ENCODE measurements around the gene ST3GAL5. TPM values are rescaled to one million over a fixed set of nuclear protein-coding genes. Genes with fewer than 3 reads are reported as not detected.

The ST3GAL5 gene
- total RNA-seq, 2 experiments from 2014 or later = 43.4 to 46.7 TPM

DNA sequence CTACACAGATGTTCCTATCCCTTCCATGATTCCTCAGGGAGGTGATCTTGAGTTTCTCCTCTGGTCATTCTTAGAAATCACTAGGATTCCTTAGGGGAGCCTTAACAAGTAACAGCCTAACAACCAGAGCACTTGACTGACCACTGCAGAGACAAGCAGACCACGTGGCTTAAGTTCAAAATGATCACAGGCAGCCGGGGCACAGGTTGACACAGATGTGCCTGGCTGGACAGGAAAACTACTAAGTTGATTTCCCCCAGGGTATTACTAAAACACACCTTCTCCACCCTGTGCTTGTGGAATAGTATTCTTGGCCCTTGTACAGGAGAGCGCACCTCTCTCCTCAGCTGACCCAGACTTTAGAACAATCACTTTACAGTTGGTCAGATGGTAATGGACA is 29.9 kb downstream of the ST3GAL5 start:
- CTCF ChIA-PET = interaction anchor here (2.0 kb wide), 1 partner anchor 31 kb away, joined by 14 read pairs; no protein-coding TSS in a partner anchor
- Mint-ChIP-seq H3K36me3 (ENCODE audit: low read depth) (peaks cover 78% of the 10 kb centered on the region), H3K27me3 (ENCODE audit: low read depth) (no peaks in the 10 kb centered on the region), H3K9me3 (ENCODE audit: insufficient read depth) (peaks cover 8% of the 10 kb centered on the region), H3K27ac (no peak overlapping the region), H3K4me3 (no peak overlapping the region), H3K4me1 (ENCODE audit: low read depth) (peaks cover 58% of the 10 kb centered on the region)
- POLR2A ChIA-PET = no interaction called here
- ATAC-seq (no peak), DNase-seq (no peak)

DNA sequence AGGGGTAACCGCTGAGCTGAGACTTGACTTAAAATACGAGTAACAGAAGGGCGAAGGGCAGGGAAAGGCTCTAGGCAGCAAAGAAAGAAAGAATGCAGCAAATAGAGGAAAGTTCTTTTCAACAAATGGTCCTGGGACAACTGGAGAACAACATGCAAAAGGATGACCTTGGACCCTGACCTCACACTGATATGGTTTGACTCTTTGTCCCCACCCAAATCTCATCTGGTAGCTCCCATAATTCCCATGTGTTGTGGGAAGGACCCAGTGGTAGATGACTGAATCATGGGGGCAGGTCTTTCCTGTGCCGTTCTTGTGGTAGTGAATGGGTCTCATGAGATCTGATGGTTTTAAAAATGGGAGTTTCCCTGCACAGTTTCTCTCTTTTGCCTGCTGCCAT is 33.9 kb downstream of the ST3GAL5 start:
- Mint-ChIP-seq H3K27ac (peak overlapping the region; percentile 100), H3K27me3 (ENCODE audit: low read depth) (no peaks in the 10 kb centered on the region), H3K36me3 (ENCODE audit: low read depth) (peaks cover 83% of the 10 kb centered on the region), H3K4me1 (ENCODE audit: low read depth) (peaks cover 60% of the 10 kb centered on the region), H3K9me3 (ENCODE audit: insufficient read depth) (peaks cover 8% of the 10 kb centered on the region), H3K4me3 (peak overlapping the region; percentile 17)
- ChIA-PET CTCF (interaction anchor here (0.9 to 8.3 kb wide), 7 partner anchors 14 to 251 kb away, joined by 3 to 80 read pairs (median 5); partner anchors contain the start of genes POLR1A, PTCD3 and ST3GAL5), POLR2A (interaction anchor here (0.6 to 1.5 kb wide), 3 partner anchors 35 to 321 kb away, joined by 3 to 5 read pairs (median 4); partner anchors contain the start of genes POLR1A and PTCD3)
- ATAC-seq (no peak), DNase-seq (no peak)

DNA sequence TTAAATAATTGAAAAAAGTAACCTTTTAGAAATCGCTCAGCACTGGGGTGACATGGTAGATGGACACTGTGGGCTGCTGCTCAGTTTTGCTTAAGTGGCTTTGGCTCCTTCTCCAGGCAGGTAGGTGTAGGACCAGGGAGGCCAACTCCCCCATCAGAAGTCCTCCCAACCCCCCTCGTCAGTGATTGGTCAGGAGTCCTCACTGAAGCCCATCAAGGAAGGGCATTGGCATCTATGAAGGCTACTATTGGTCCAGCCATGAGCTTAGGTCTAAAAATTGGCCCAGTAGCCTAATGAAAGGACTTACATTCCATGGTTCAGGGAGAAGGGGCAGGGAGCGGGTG is 34.7 kb downstream of the ST3GAL5 start:
- H3K4me3 Mint-ChIP-seq = peak overlapping the region; percentile 83
- peaks cover 8% of the 10 kb centered on the region for H3K9me3 Mint-ChIP-seq (ENCODE audit: insufficient read depth)
- peak; percentile 49 for DNase-seq
- CTCF ChIA-PET = interaction anchor here (0.9 to 8.3 kb wide), 12 partner anchors 9 to 252 kb away, joined by 3 to 80 read pairs (median 4); partner anchors contain the start of genes POLR1A, PTCD3 and ST3GAL5
- POLR2A ChIA-PET = interaction anchor here (0.6 to 2.0 kb wide), 11 partner anchors 9 to 322 kb away, joined by 3 to 13 read pairs (median 5); partner anchors contain the start of genes POLR1A, PTCD3 and ST3GAL5
- peak overlapping the region; percentile 100 for H3K27ac Mint-ChIP-seq
- H3K4me1 Mint-ChIP-seq (ENCODE audit: low read depth) = peaks cover 59% of the 10 kb centered on the region
- H3K27me3 Mint-ChIP-seq (ENCODE audit: low read depth) = no peaks in the 10 kb centered on the region
- ATAC-seq = peak; percentile 30
- peaks cover 82% of the 10 kb centered on the region for H3K36me3 Mint-ChIP-seq (ENCODE audit: low read depth)

DNA sequence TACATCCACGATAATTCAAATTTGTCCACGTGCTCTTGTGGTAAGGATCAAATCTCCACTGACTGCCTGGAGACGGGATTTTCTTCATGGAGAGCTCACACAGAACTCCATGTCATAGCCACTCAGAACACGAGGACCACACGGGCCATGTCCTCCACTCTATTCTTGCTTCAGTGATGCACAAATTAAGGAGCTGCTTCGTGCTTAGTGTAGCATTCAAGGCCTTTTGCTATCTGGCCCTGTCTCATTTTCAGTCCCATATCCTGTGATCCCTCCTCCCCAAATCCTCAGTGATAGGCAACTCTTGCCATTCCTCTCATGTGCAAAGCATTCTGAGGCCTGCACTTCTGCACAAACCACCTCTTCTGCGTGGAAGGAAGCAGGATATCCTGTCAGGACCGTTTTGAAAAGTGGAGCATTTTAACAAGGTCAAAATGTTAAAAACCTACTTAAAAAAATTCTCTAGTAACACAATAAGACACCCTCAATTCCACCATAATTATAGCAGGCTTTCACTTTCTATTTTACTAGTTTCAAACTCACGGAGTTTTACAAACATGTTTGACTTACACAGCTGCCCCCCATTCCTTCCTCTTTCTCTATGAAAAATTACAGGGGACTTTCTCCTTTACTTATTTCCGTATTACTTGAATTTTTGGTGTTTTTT is 35.2 kb downstream of the ST3GAL5 start:
- peak; percentile 50 for ATAC-seq
- ChIA-PET CTCF (interaction anchor here (1.1 to 8.3 kb wide), 10 partner anchors 9 to 252 kb away, joined by 3 to 80 read pairs (median 4); partner anchors contain the start of genes POLR1A, PTCD3 and ST3GAL5), POLR2A (interaction anchor here (0.6 to 2.0 kb wide), 15 partner anchors 9 to 956 kb away, joined by 3 to 13 read pairs (median 4); partner anchors contain the start of genes KDM3A, POLR1A, PTCD3 and ST3GAL5)
- no peaks in the 10 kb centered on the region for H3K27me3 Mint-ChIP-seq (ENCODE audit: low read depth)
- H3K4me3 Mint-ChIP-seq = peak overlapping the region; percentile 83
- peaks cover 8% of the 10 kb centered on the region for H3K9me3 Mint-ChIP-seq (ENCODE audit: insufficient read depth)
- H3K4me1 Mint-ChIP-seq (ENCODE audit: low read depth) = peaks cover 57% of the 10 kb centered on the region
- peak overlapping the region; percentile 100 for H3K27ac Mint-ChIP-seq
- peaks cover 77% of the 10 kb centered on the region for H3K36me3 Mint-ChIP-seq (ENCODE audit: low read depth)
- peak; percentile 58 for DNase-seq

DNA sequence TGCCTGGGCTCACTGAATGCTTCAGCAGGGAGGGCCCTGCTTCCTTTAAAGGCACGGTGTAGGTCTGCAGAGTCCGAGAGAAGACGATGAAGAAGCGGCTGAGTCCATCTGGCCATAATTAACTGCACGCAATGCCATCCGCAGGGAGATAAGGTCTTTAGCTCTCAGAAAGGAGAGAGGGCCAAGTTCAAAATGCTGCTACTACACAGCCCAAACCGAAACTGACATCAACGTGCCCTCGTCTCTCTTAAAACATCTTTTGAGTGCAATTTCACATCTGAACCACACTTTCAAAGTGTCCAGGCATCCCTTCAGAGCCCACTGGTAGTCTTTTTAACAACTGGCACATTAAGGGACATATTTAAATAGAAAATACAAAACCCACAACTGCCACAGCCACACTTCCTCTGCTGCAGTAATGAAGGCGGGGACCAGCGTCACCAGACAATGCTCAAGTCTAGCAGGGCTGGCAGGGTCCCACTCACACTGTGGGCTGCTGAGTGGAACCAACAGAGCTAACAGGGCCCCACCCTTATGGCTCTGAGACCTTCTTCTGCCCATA is 35.8 kb downstream of the ST3GAL5 start:
- CTCF ChIA-PET = interaction anchor here (1.1 to 8.3 kb wide), 9 partner anchors 10 to 227 kb away, joined by 3 to 80 read pairs (median 4); partner anchors contain the start of gene ST3GAL5
- peaks cover 8% of the 10 kb centered on the region for H3K9me3 Mint-ChIP-seq (ENCODE audit: insufficient read depth)
- H3K36me3 Mint-ChIP-seq (ENCODE audit: low read depth) = peaks cover 80% of the 10 kb centered on the region
- peak; percentile 85 for DNase-seq
- peak overlapping the region; percentile 83 for H3K4me3 Mint-ChIP-seq
- peak overlapping the region; percentile 100 for H3K27ac Mint-ChIP-seq
- no peaks in the 10 kb centered on the region for H3K27me3 Mint-ChIP-seq (ENCODE audit: low read depth)
- peak; percentile 91 for ATAC-seq
- peaks cover 57% of the 10 kb centered on the region for H3K4me1 Mint-ChIP-seq (ENCODE audit: low read depth)
- POLR2A ChIA-PET = interaction anchor here (0.6 to 2.0 kb wide), 14 partner anchors 8 to 955 kb away, joined by 3 to 13 read pairs (median 4); partner anchors contain the start of genes KDM3A and ST3GAL5

DNA sequence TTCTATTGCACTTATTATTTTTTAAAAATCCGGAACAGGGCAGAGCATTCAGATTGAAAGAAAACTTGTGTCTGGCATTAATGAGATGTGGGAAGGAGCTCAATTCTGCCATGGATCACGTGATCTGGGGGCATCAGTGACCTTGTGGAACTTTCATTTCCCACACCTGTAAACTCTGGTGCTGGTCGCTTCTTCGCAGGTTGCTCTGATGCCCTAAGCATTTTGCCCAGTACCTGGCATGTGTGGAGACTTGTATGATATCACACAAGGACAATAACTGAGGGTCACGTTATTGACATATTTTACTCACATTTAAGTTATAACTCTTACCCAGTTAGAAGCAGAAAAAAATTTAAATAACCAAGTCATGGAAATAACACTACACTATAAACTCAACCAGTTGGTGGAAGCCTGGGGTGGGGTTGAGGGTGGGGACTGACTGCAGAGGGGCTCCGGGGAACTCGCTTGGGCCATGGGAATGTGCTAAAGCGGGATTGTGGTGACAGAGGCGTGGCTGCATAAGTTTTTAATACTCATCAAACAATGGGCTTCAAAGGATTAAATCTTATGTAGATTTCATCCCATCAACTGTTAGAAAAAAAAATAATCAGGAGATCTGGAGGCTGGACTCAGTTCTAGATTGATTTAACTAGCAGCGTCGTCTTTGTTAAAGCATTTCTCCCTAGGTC is 36.5 kb downstream of the ST3GAL5 start:
- POLR2A ChIA-PET = interaction anchor here (0.6 to 2.0 kb wide), 7 partner anchors 8 to 216 kb away, joined by 3 to 13 read pairs (median 5); no protein-coding TSS in a partner anchor

DNA sequence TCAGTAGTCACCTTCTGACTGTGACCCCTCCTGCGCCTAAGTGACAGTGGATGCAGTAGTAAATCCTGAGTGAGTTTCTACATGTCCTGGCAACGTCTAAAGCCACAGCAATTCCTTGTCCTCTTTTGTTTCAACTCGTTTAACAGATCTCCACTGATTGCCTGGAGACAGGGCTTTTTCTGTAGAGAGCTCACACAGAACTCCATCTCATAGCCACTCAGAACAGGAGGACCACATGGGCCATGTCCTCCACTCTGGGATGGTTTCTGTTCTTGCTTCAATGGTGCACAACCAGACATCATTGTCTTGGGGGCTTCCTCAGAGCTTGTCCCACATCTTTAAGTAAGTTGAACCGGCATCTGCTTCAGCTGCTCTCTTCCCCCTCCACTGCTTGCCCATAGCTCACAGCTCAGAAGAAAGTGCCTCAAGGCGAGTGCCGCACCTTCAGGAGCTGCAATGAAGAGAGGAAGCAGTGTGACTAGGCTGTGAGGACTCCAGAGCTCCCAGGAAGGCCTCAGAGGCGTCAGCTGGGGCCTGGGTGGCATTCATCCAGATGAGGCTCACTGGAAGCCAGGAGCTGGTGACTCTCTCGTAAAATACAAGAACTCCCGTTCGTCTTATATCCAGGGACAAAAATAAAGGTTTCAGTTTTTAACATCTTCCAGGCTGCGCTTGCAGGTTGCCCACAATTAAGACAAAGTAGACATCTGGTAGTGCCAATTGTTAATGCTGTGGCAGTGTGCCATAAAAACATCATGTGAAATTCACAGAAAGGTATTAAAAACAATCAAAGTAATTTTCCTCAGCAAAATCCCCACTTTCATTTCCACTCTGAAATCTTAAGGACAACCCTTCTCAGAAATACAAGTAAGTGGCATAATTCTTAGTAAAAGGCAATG is 37.3 kb downstream of the ST3GAL5 start:
- DNase-seq (peak; percentile 41), ATAC-seq (no peak)
- Mint-ChIP-seq H3K36me3 (ENCODE audit: low read depth) (peaks cover 80% of the 10 kb centered on the region), H3K9me3 (ENCODE audit: insufficient read depth) (peaks cover 8% of the 10 kb centered on the region), H3K4me3 (peak overlapping the region; percentile 83), H3K27ac (peak overlapping the region; percentile 100), H3K27me3 (ENCODE audit: low read depth) (no peaks in the 10 kb centered on the region), H3K4me1 (ENCODE audit: low read depth) (peaks cover 61% of the 10 kb centered on the region)
- ChIA-PET POLR2A (interaction anchor here (1.4 to 2.1 kb wide), 2 partner anchors 16 to 37 kb away, joined by 3 to 5 read pairs; partner anchors contain the start of gene ST3GAL5), CTCF (interaction anchor here (1.0 to 8.3 kb wide), 6 partner anchors 13 to 229 kb away, joined by 3 to 80 read pairs (median 8); partner anchors contain the start of gene ST3GAL5)

More for the DNA sequence above, 36.5 kb downstream of the ST3GAL5 start:
- peaks cover 78% of the 10 kb centered on the region for H3K36me3 Mint-ChIP-seq (ENCODE audit: low read depth)
- H3K9me3 Mint-ChIP-seq (ENCODE audit: insufficient read depth) = peaks cover 8% of the 10 kb centered on the region
- CTCF ChIA-PET = interaction anchor here (1.0 to 8.3 kb wide), 5 partner anchors 14 to 227 kb away, joined by 3 to 80 read pairs (median 26); partner anchors contain the start of gene ST3GAL5
- ATAC-seq = no peak
- H3K27me3 Mint-ChIP-seq (ENCODE audit: low read depth) = no peaks in the 10 kb centered on the region
- H3K4me1 Mint-ChIP-seq (ENCODE audit: low read depth) = peaks cover 58% of the 10 kb centered on the region
- peak overlapping the region; percentile 83 for H3K4me3 Mint-ChIP-seq
- H3K27ac Mint-ChIP-seq = peak overlapping the region; percentile 100
- DNase-seq = no peak

DNA sequence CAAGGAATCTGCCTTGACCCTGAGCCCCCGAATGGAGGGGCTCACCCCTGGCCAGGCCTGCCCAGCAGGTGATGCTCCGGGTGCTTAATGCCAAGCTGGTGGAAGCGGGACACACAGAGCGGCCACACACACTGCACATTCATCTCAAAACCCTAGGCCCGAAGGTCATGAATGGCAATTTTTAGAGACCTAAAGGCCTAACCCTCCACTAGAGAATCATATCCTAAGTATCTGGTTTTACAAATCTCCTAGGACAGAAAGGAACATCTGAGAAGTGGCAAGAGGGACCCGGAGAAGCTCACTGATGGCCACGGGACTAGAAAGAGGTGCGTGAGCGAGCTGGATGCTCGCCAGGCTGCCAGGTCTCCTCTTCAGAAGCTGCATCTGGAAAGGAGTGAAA is 38.3 kb downstream of the ST3GAL5 start:
- peak overlapping the region; percentile 62 for H3K27ac Mint-ChIP-seq
- no peaks in the 10 kb centered on the region for H3K27me3 Mint-ChIP-seq (ENCODE audit: low read depth)
- ChIA-PET CTCF (interaction anchor here (1.3 to 8.3 kb wide), 5 partner anchors 12 to 230 kb away, joined by 3 to 80 read pairs (median 10); partner anchors contain the start of gene ST3GAL5), POLR2A (interaction anchor here (2.1 kb wide), 1 partner anchor 38 kb away, joined by 5 read pairs; the partner anchor contains the start of gene ST3GAL5)
- peaks cover 5% of the 10 kb centered on the region for H3K9me3 Mint-ChIP-seq (ENCODE audit: insufficient read depth)
- ATAC-seq (no peak), DNase-seq (no peak)
- H3K4me3 Mint-ChIP-seq = peak overlapping the region; percentile 4
- peaks cover 80% of the 10 kb centered on the region for H3K36me3 Mint-ChIP-seq (ENCODE audit: low read depth)
- peaks cover 57% of the 10 kb centered on the region for H3K4me1 Mint-ChIP-seq (ENCODE audit: low read depth)

DNA sequence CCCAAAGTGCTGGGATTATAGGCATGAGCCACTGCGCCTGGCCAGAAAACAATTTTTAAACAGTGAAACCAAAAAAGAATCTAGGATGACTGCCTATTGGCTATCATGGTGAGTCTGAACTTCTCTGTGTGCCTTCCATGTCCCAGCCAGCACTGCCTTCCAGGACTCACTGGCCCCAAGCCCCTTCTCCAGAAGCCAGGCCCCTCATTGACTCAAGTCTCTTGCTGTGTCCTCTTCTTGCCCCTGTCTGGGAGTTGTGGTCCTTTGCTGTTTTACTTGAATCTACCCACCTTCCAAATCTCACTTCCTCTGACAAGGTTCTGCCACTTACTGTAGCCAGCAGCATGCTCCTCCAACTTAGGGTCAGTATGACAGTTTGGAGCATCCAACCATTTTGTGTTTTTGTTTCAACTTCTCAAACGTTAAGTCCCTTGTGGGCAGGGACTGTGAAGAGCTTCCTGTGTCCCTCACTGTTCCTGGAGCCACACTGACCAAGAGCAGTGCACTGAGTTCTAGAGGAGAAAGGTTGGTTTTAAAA is 41.7 kb downstream of the ST3GAL5 start:
- Mint-ChIP-seq H3K4me3 (no peak overlapping the region), H3K36me3 (ENCODE audit: low read depth) (peaks cover 78% of the 10 kb centered on the region), H3K27me3 (ENCODE audit: low read depth) (no peaks in the 10 kb centered on the region), H3K9me3 (ENCODE audit: insufficient read depth) (peaks cover 9% of the 10 kb centered on the region), H3K27ac (peak overlapping the region; percentile 7), H3K4me1 (ENCODE audit: low read depth) (peaks cover 26% of the 10 kb centered on the region)
- no peak for ATAC-seq
- DNase-seq = peak; percentile 13
- CTCF ChIA-PET = interaction anchor here (0.7 to 2.0 kb wide), 3 partner anchors 16 to 43 kb away, joined by 3 to 8 read pairs (median 3); no protein-coding TSS in a partner anchor
- POLR2A ChIA-PET = no interaction called here

DNA sequence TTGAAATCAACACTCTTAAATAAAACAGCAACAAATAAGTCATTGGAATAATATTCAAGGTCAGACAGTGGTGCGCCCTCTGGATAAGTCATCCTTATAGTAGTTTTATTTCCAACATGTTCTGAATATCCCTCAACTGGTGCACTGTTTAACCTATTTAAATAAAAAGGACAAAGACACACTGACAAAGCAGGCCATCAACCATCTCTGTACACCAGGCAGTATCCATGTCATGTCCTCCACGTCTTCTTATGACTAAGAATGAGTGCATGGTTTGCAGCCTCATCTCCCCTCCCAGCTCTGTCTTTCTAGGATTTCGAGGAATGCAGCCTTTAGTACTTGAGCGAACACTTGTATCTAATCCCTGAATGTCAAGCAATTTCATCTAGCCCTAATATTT is 42.4 kb downstream of the ST3GAL5 start:
- CTCF ChIA-PET = interaction anchor here (0.5 kb wide), 1 partner anchor 19 kb away, joined by 3 read pairs; no protein-coding TSS in a partner anchor
- peaks cover 79% of the 10 kb centered on the region for H3K36me3 Mint-ChIP-seq (ENCODE audit: low read depth)

More for the DNA sequence above, 42.4 kb downstream of the ST3GAL5 start:
- no peaks in the 10 kb centered on the region for H3K27me3 Mint-ChIP-seq (ENCODE audit: low read depth)
- POLR2A ChIA-PET = no interaction called here
- no peak overlapping the region for H3K27ac Mint-ChIP-seq
- DNase-seq = peak; percentile 10
- no peak for ATAC-seq
- no peak overlapping the region for H3K4me3 Mint-ChIP-seq
- peaks cover 21% of the 10 kb centered on the region for H3K4me1 Mint-ChIP-seq (ENCODE audit: low read depth)
- H3K9me3 Mint-ChIP-seq (ENCODE audit: insufficient read depth) = peaks cover 9% of the 10 kb centered on the region

Data from activated CD8-positive, alpha-beta T cell treated with anti-CD3 and anti-CD28 coated beads, Interleukin-2, amount 10 ng/mL, durations not matched to agents 7 days and 5 days (primary cell).